HepG2 (cell line): ENCODE data around the gene SETD3.

Source experiments
- CREBL2 ChIP-seq: sonication (generic); formaldehyde crosslinking; IDR thresholded peaks from 2 replicates; pipeline ENCODE4 v1.8.1; 2023; ENCODE audit warnings: missing genetic modification reagents, mild to moderate bottlenecking, borderline replicate concordance
- MYPOP ChIP-seq: sonication (generic); formaldehyde crosslinking; IDR thresholded peaks from 2 replicates; pipeline ENCODE4 v1.8.1; 2023; ENCODE audit warnings: mild to moderate bottlenecking, moderate library complexity, missing genetic modification reagents
- ZNF121 ChIP-seq: sonication (generic); formaldehyde crosslinking; IDR thresholded peaks from 2 replicates; pipeline ENCODE4 v1.5.0; 2020; ENCODE audit warnings: mild to moderate bottlenecking, missing genetic modification reagents
- TF ChIP-seq, protein P1 (sequence below), 2 experiments: IDR thresholded peaks; 2 replicates each; pipeline ENCODE4 v1.6.1; 2011 to 2012; ENCODE audit warnings: low read length in 2 of 2, borderline replicate concordance in 1 of 2, low read depth in 1 of 2, mild to moderate bottlenecking in 1 of 2, moderate library complexity in 1 of 2
- TF ChIP-seq, protein P2 (sequence below): IDR thresholded peaks from 2 replicates; pipeline ENCODE4 v1.6.1; 2012; ENCODE audit warnings: inconsistent platforms

DNA sequence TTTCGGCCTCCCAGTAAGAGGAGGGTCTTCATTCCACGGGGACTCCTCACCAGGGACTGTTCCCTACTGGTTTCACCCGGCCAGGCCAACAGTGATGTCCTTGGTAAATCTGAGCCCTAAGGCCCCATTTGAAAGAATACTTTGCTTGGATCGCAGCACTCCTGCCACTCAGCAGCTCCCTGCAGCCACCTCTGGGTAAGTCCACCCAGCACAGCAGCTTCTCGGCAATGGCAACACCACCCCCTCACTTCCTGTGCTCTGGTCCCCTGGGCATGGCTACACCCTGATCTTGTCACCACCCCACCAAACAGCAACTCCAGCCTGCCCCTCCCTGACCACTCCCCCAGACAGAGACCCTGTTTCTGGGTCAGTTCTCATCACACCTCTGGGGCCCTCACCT is 100.3 kb downstream of the SETD3 start:
- TF ChIP-seq, protein P1, sequence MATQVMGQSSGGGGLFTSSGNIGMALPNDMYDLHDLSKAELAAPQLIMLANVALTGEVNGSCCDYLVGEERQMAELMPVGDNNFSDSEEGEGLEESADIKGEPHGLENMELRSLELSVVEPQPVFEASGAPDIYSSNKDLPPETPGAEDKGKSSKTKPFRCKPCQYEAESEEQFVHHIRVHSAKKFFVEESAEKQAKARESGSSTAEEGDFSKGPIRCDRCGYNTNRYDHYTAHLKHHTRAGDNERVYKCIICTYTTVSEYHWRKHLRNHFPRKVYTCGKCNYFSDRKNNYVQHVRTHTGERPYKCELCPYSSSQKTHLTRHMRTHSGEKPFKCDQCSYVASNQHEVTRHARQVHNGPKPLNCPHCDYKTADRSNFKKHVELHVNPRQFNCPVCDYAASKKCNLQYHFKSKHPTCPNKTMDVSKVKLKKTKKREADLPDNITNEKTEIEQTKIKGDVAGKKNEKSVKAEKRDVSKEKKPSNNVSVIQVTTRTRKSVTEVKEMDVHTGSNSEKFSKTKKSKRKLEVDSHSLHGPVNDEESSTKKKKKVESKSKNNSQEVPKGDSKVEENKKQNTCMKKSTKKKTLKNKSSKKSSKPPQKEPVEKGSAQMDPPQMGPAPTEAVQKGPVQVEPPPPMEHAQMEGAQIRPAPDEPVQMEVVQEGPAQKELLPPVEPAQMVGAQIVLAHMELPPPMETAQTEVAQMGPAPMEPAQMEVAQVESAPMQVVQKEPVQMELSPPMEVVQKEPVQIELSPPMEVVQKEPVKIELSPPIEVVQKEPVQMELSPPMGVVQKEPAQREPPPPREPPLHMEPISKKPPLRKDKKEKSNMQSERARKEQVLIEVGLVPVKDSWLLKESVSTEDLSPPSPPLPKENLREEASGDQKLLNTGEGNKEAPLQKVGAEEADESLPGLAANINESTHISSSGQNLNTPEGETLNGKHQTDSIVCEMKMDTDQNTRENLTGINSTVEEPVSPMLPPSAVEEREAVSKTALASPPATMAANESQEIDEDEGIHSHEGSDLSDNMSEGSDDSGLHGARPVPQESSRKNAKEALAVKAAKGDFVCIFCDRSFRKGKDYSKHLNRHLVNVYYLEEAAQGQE (IDR thresholded peaks at IDR 0.05; ENCODE audit: borderline replicate concordance in 1 of 2, low read depth in 1 of 2, low read length in 2 of 2) = no peak
- no peak for TF ChIP-seq MYPOP (CRISPR knock-in tag)
- TF ChIP-seq ZNF121 = no peak
- TF ChIP-seq, protein P2, sequence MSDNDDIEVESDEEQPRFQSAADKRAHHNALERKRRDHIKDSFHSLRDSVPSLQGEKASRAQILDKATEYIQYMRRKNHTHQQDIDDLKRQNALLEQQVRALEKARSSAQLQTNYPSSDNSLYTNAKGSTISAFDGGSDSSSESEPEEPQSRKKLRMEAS = no peak
- TF ChIP-seq CREBL2 (CRISPR knock-in tag) = no peak
